WTC11 (cell line): ENCODE data around the gene DMC1. TPM values are rescaled to one million over a fixed set of nuclear protein-coding genes. Genes with fewer than 3 reads are reported as not detected.

Experiments used
- ATAC-seq: fragments of 200-7000 bp; cut with Tn5 transposase; 2 replicates; pipeline ENCODE4 v1.10.0; 2021; ENCODE audit warnings: mild to moderate bottlenecking, moderate library complexity
- CTCF ChIA-PET: fragments of 300-600 bp; sonication (Branson Sonifier 250); formaldehyde crosslinking; loops from one replicate; lab custom pipeline; 2021; ENCODE audit warnings: antibody characterized with exemption; lab: Charles Lee
- POLR2A ChIA-PET: fragments of 350-600 bp; sonication (Branson Sonifier 250); formaldehyde crosslinking; loops from one replicate; lab custom pipeline; 2021; ENCODE audit warnings: antibody characterized with exemption; lab: Charles Lee
- DNase-seq: peaks from one replicate; pipeline ENCODE4 v3.0.0; 2021; ENCODE audit warnings: low spot score
- H3K27ac Mint-ChIP-seq: 2 replicates; pipeline ENCODE4 v1.8.0; 2021; ENCODE audit warnings: mixed read lengths
- H3K27me3 Mint-ChIP-seq: 2 replicates; pipeline ENCODE4 v1.8.0; 2021; ENCODE audit warnings: low read depth, mild to moderate bottlenecking, moderate library complexity, mixed read lengths
- H3K36me3 Mint-ChIP-seq: 2 replicates; pipeline ENCODE4 v1.8.0; 2021; ENCODE audit warnings: mixed read lengths
- H3K4me1 Mint-ChIP-seq: 2 replicates; pipeline ENCODE4 v1.8.0; 2022; ENCODE audit warnings: mixed read lengths
- H3K4me3 Mint-ChIP-seq: 2 replicates; pipeline ENCODE4 v1.8.0; 2021; ENCODE audit warnings: mild to moderate bottlenecking, moderate library complexity, mixed read lengths
- H3K9me3 Mint-ChIP-seq: 2 replicates; pipeline ENCODE4 v1.8.0; 2021; ENCODE audit warnings: mixed read lengths
- CREB1 ChIP-seq: sonication (generic); formaldehyde crosslinking; IDR thresholded peaks from 2 replicates; pipeline ENCODE4 v1.8.0; 2023; ENCODE audit warnings: mild to moderate bottlenecking, missing genetic modification reagents
- CREM ChIP-seq: sonication (generic); formaldehyde crosslinking; IDR thresholded peaks from 2 replicates; pipeline ENCODE4 v1.8.1; 2022; ENCODE audit warnings: mild to moderate bottlenecking, missing genetic modification reagents, moderate library complexity
- CTCF ChIP-seq: fragments of 200-600 bp; IDR thresholded peaks from 2 replicates; pipeline ENCODE4 v1.8.0; 2022; ENCODE audit warnings: antibody characterized with exemption
- FOXJ3 ChIP-seq: sonication (generic); formaldehyde crosslinking; IDR thresholded peaks from 2 replicates; pipeline ENCODE4 v1.9.0; 2021; ENCODE audit warnings: missing genetic modification reagents, mild to moderate bottlenecking, borderline replicate concordance
- FOXP4 ChIP-seq: sonication (generic); formaldehyde crosslinking; IDR thresholded peaks from 2 replicates; pipeline ENCODE4 v1.8.0; 2022; ENCODE audit warnings: mild to moderate bottlenecking, missing genetic modification reagents
- IRF1 ChIP-seq: sonication (generic); formaldehyde crosslinking; IDR thresholded peaks from 2 replicates; pipeline ENCODE4 v1.8.0; 2023; ENCODE audit warnings: missing genetic modification reagents
- IRF2 ChIP-seq: sonication (generic); formaldehyde crosslinking; IDR thresholded peaks from 2 replicates; pipeline ENCODE4 v1.8.0; 2022; ENCODE audit warnings: low read depth, missing genetic modification reagents, borderline replicate concordance
- MAX ChIP-seq: sonication (generic); formaldehyde crosslinking; IDR thresholded peaks from 2 replicates; pipeline ENCODE4 v1.8.0; 2022; ENCODE audit warnings: mild to moderate bottlenecking, missing genetic modification reagents
- NFYB ChIP-seq: sonication (generic); formaldehyde crosslinking; conservative IDR thresholded peaks from 2 replicates; pipeline ENCODE4 v1.8.0; 2022; ENCODE audit warnings: low read depth, missing genetic modification reagents
- ZBTB43 ChIP-seq: sonication (generic); formaldehyde crosslinking; IDR thresholded peaks from 2 replicates; pipeline ENCODE4 v1.8.1; 2023; ENCODE audit warnings: mild to moderate bottlenecking, missing genetic modification reagents
- ZNF121 ChIP-seq: sonication (generic); formaldehyde crosslinking; IDR thresholded peaks from 2 replicates; pipeline ENCODE4 v1.8.0; 2023; ENCODE audit warnings: missing genetic modification reagents
- ZNF232 ChIP-seq: sonication (generic); formaldehyde crosslinking; IDR thresholded peaks from 2 replicates; pipeline ENCODE4 v1.8.0; 2022; ENCODE audit warnings: mild to moderate bottlenecking, missing genetic modification reagents
- ZNF281 ChIP-seq: sonication (generic); formaldehyde crosslinking; IDR thresholded peaks from 2 replicates; pipeline ENCODE4 v1.8.0; 2023; ENCODE audit warnings: mild to moderate bottlenecking, missing genetic modification reagents
- ZNF396 ChIP-seq: fragments of 250-450 bp; sonication (Bioruptor Pico); IDR thresholded peaks from 2 replicates; pipeline ENCODE4 v1.8.0; 2021; ENCODE audit warnings: mild to moderate bottlenecking, moderate library complexity, borderline replicate concordance
- ZNF416 ChIP-seq: fragments of 250-450 bp; sonication (Bioruptor Pico); IDR thresholded peaks from 2 replicates; pipeline ENCODE4 v1.9.0; 2021; ENCODE audit warnings: mild to moderate bottlenecking, inconsistent platforms
- ZNF671 ChIP-seq: fragments of 250-450 bp; sonication (Bioruptor Pico); IDR thresholded peaks from 2 replicates; pipeline ENCODE4 v1.8.0; 2021; ENCODE audit warnings: mild to moderate bottlenecking
- total RNA-seq: library from RNA; stranded (reverse); gene quantifications from 3 replicates; pipeline ENCODE4 v1.2.3, GENCODE V29; 2021

DMC1 gene
- total RNA-seq, 1 experiment from 2014 or later, result 4.3 TPM

GRCh38 chr22:38490915-38491314 is 79.1 kb downstream of the DMC1 start:
- POLR2A ChIA-PET, result no interaction called here
- ATAC-seq, result no peak
- Mint-ChIP-seq H3K9me3 (no peaks in the 10 kb centered on the region), H3K27ac (peak overlapping the region; percentile 91), H3K36me3 (peaks cover 93% of the 10 kb centered on the region), H3K4me3 (no peak overlapping the region), H3K4me1 (peaks cover 40% of the 10 kb centered on the region), H3K27me3 (no peaks in the 10 kb centered on the region)
- TF ChIP-seq FOXP4 (CRISPR knock-in tag) (no peak), ZBTB43 (CRISPR knock-in tag) (no peak), CREB1 (CRISPR knock-in tag) (no peak)
- CTCF ChIA-PET, result no interaction called here
- DNase-seq, result no peak

- H3K27ac Mint-ChIP-seq, result peak overlapping the region; percentile 91
- TF ChIP-seq ZNF671 (no peak), NFYB (CRISPR knock-in tag) (no peak), ZBTB43 (CRISPR knock-in tag) (no peak), FOXP4 (CRISPR knock-in tag) (no peak), ZNF121 (CRISPR knock-in tag) (no peak)
- no peaks in the 10 kb centered on the region for H3K9me3 Mint-ChIP-seq
- no peak overlapping the region for H3K4me3 Mint-ChIP-seq
- ATAC-seq (no peak), DNase-seq (no peak)
- H3K27me3 Mint-ChIP-seq, result no peaks in the 10 kb centered on the region
- peaks cover 93% of the 10 kb centered on the region for H3K36me3 Mint-ChIP-seq
- POLR2A ChIA-PET, result interaction anchor here (1.2 kb wide), 1 partner anchor 9 kb away, joined by 6 read pairs; no protein-coding TSS in a partner anchor
- H3K4me1 Mint-ChIP-seq, result peaks cover 40% of the 10 kb centered on the region
- CTCF ChIA-PET, result no interaction called here
These were observed 79.5 kb downstream of the DMC1 start for GRCh38 chr22:38490475-38490874.

- Mint-ChIP-seq H3K27ac (peak overlapping the region; percentile 91), H3K4me1 (peaks cover 38% of the 10 kb centered on the region), H3K27me3 (no peaks in the 10 kb centered on the region), H3K9me3 (no peaks in the 10 kb centered on the region), H3K4me3 (no peak overlapping the region), H3K36me3 (peaks cover 91% of the 10 kb centered on the region)
- ChIA-PET POLR2A (interaction anchor here (0.6 to 1.2 kb wide), 2 partner anchors 9 to 11 kb away, joined by 3 to 6 read pairs; no protein-coding TSS in a partner anchor), CTCF (no interaction called here)
- TF ChIP-seq FOXJ3 (CRISPR knock-in tag) (no peak), CREM (CRISPR knock-in tag) (no peak), ZNF396 (no peak), ZNF281 (CRISPR knock-in tag) (no peak), ZNF232 (CRISPR knock-in tag) (no peak), ZNF416 (CRISPR knock-in tag) (no peak), CTCF (no peak), IRF2 (no peak), MAX (CRISPR knock-in tag) (no peak), CREB1 (CRISPR knock-in tag) (no peak), IRF1 (CRISPR knock-in tag) (no peak)
- DNase-seq (no peak), ATAC-seq (peak; percentile 36)
These were observed 80.3 kb downstream of the DMC1 start for GRCh38 chr22:38489561-38490145.
